C4-2B (cell line): ENCODE data around the gene PTK6.
"Not testable (repeated sequence)": the region's sequence is repeated elsewhere in the genome, so short reads cannot be mapped to it uniquely, and the experiment has no call there.

ENCODE experiments used
- H3K27ac ChIP-seq: fragments of 450-650 bp; 2 replicates; pipeline ENCODE4 v1.5.1; 2017
- CTCF ChIP-seq: fragments of 450-650 bp; conservative IDR thresholded peaks from 2 replicates; pipeline ENCODE4 v1.5.1; 2017; ENCODE audit warnings: mild to moderate bottlenecking
- ZFX ChIP-seq: fragments of 450-650 bp; IDR thresholded peaks from 2 replicates; pipeline ENCODE4 v1.6.1; 2017

PTK6 gene

DNA sequence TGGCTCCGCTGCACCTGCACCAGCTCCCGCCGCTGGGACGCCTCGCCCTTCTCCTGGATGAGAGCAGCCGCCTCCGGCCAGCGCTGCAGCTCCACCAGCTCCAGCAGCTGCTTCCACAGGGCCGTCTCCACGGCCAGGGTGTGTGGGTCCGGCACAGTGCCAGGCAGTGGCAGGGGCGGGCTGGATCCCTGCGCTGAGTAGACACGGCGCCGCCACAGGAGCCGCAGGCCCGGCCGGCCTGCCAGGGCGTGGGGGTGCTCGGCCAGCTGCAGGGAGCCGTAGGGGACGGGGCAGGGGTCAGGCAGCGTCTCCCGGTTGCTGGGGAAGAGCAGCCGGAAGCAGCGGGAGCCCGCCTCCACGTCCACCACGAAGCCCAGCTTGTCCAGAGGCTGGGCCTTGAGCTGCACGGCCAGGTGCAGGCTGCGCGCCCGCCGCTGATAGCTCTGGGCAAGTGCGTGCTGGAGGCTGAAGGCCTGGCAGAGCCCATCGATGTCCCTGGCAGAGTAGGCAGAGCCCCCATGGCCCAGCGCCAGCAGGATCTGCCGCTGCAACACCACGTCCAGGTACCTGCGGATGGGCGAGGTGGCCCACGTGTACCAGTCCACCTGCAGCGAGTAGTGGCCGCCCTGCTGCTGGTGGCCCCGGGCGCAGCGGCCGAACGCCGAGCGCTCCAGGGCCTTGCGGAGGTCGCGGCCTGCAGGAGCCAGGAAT lies 26.2 kb upstream of the PTK6 start:
- H3K27ac ChIP-seq, result no peak overlapping the region
- TF ChIP-seq CTCF (no peak), ZFX (no peak)

- no peak for TF ChIP-seq ZFX
- TF ChIP-seq CTCF, result no peak
- no peak overlapping the region for H3K27ac ChIP-seq
Measured at GRCh38 chr20:63562461-63563224, 25.5 kb upstream of the PTK6 start.

GRCh38 chr20:63561624-63562396 lies 24.6 kb upstream of the PTK6 start:
- no peak overlapping the region for H3K27ac ChIP-seq
- no peak for TF ChIP-seq CTCF
- no peak for TF ChIP-seq ZFX

DNA sequence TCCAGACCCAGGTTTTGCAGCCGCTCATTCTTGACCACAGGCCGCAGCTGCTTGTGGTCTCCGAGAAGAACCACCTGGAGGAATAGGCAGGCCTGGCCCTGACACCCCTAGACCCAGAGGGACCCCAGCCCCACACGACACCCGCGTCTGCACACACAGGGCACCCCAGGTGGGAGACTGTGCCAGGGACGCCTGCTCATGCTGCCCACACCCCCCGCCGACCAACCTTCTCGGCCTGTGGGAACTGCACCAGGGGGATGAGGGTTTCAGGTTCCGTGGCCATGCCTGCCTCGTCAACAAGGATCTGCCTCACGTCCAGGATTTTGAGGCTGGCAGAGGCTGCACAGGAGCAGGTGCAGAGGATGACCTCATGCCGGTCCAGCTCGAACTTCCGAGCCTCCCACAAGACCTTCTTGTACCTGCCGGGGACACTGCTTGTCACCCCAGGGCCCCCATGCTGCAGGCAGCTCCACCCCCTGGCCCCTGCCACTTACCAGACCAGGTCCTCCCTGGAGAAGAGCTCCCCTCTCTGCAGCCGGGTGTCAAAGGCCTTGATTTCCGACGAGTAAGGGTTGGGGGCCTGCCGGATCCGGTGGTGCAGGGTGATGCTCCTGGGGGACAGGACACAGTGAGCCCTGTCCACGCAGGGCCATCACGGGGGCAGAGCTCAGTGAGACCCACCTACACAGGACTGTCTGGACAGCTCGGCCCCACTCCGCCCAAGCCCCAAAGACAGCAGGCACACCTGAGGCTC lies 23.9 kb upstream of the PTK6 start:
- H3K27ac ChIP-seq, result no peak overlapping the region
- no peak for TF ChIP-seq ZFX
- TF ChIP-seq CTCF, result no peak

DNA sequence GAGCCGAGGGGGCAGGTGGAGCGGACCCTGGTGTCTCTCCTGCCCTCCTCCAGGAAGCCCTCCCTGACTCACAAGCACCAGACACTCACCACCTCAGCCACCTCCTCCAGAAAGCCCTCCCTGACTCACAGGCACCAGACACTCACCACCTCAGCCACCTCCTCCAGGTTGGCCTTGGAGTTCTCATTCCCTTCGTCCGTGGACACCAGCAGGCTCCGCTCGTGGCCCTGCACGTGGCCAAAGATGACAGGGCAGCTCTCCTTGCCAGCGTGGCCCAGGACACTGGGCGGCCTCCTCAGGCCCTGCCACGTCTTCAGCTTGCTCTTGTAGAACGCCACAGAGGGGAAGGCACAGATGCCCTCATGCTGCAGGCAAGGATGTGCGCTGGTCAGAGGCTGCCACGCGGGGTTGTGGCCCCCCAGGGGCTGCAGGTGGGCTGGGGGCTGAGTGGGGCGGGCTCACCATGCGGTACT lies 23.2 kb upstream of the PTK6 start:
- TF ChIP-seq CTCF (no peak), ZFX (no peak)
- no peak overlapping the region for H3K27ac ChIP-seq

DNA sequence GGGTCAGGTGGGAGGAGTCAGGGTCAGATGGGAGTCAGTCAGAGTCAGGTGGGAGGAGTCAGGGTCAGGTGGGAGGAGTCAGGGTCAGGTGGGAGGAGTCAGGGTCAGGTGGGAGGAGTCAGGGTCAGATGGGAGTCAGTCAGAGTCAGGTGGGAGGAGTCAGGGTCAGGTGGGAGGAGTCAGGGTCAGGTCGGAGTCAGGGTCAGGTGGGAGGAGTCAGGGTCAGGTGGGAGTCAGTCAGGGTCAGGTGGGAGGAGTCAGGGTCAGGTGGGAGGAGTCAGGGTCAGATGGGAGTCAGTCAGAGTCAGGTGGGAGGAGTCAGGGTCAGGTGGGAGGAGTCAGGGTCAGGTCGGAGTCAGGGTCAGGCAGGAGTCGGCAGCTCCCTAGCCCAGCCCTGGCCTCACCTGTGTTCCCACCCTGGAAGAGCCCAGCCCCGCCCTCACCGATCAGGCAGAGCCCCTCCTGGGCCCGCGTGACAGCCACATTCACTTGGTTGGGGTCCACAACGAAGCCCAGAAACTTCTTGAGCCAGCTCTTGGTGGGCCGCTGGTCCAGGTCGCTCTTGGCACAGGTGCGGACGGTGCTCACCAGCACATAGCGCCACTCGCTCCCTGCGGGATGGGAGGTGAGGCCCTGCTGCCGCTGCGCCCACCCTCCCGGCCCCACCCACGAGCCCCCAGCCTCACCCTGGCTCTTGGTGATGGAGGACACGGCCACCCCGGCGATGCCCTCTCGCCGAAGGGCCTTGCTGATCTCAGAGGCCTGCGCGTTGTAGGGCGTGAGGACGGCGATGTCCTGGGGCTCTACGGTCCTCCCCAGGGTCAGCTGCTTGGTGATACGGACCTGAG lies 22.5 kb upstream of the PTK6 start:
- not testable (repeated sequence) for H3K27ac ChIP-seq
